Neural cell (in vitro differentiated cells): ENCODE results near the gene ULBP1. TPM values are rescaled to one million over a fixed set of nuclear protein-coding genes. Genes with fewer than 3 reads are reported as not detected.
"Not testable (repeated sequence)": the region's sequence is repeated elsewhere in the genome, so short reads cannot be mapped to it uniquely, and the experiment has no call there.

ENCODE experiments used
- H2AFZ ChIP-seq: fragments of 200-600, 300-800 bp; sonication (generic), shearing (Covaris generic); 2 replicates; pipeline ENCODE4 v1.6.0; 2014; ENCODE audit warnings: low read depth, mild to moderate bottlenecking, antibody characterized with exemption, low read length, moderate library complexity
- H3F3A ChIP-seq: fragments of 200-600 bp; shearing (Covaris generic); 2 replicates; pipeline ENCODE4 v1.6.1; 2016; ENCODE audit warnings: mild to moderate bottlenecking, moderate library complexity, mixed read lengths, antibody characterized with exemption, low read length; ENCODE audit not compliant: insufficient read depth, poor library complexity, severe bottlenecking
- H3K27ac ChIP-seq: fragments of 200-600, 300-800 bp; sonication (generic), shearing (Covaris generic); 2 replicates; pipeline ENCODE4 v1.5.1; 2014; ENCODE audit warnings: mild to moderate bottlenecking, low read length, moderate library complexity
- H3K27me3 ChIP-seq: fragments of 300-800, 200-600 bp; sonication (generic), shearing (Covaris generic); 2 replicates; pipeline ENCODE4 v1.6.0; 2014; ENCODE audit warnings: mild to moderate bottlenecking, low read depth, low read length, moderate library complexity; ENCODE audit not compliant: insufficient read depth
- H3K36me3 ChIP-seq: fragments of 300-800, 200-600 bp; sonication (generic), shearing (Covaris generic); 2 replicates; pipeline ENCODE4 v1.5.1; 2014; ENCODE audit warnings: mild to moderate bottlenecking, antibody characterized with exemption, low read length, moderate library complexity; ENCODE audit not compliant: insufficient read depth
- H3K4me2 ChIP-seq: fragments of 300-800, 200-600 bp; sonication (generic), shearing (Covaris generic); 2 replicates; pipeline ENCODE4 v1.6.0; 2014; ENCODE audit warnings: mild to moderate bottlenecking, low read length
- H3K4me3 ChIP-seq: fragments of 300-800, 200-600 bp; sonication (generic), shearing (Covaris generic); 2 replicates; pipeline ENCODE4 v1.5.1; 2014; ENCODE audit warnings: mild to moderate bottlenecking, low read length, moderate library complexity
- H3K79me2 ChIP-seq: fragments of 200-600 bp; shearing (Covaris generic); replicated peaks from 2 replicates; pipeline ENCODE4 v1.6.0; 2014; ENCODE audit warnings: mild to moderate bottlenecking, low read length, moderate library complexity; ENCODE audit not compliant: insufficient read depth
- H3K9ac ChIP-seq: fragments of 300-800, 200-600 bp; sonication (generic), shearing (Covaris generic); 2 replicates; pipeline ENCODE4 v1.6.1; 2016; ENCODE audit warnings: mild to moderate bottlenecking, low read length, mixed read lengths
- H3K9me2 ChIP-seq: fragments of 200-600 bp; shearing (Covaris generic); 2 replicates; pipeline ENCODE4 v1.6.1; 2016; ENCODE audit warnings: mild to moderate bottlenecking, low read length, mixed read lengths; ENCODE audit not compliant: insufficient read depth
- H3K9me3 ChIP-seq: fragments of 200-600, 300-800 bp; sonication (generic), shearing (Covaris generic); 2 replicates; pipeline ENCODE4 v1.6.1; 2016; ENCODE audit warnings: mild to moderate bottlenecking, mixed run types, low read length, moderate library complexity, mixed read lengths
- H4K20me1 ChIP-seq: fragments of 200-600 bp; shearing (Covaris generic); 2 replicates; pipeline ENCODE4 v1.6.1; 2016; ENCODE audit warnings: mild to moderate bottlenecking, mixed run types; ENCODE audit not compliant: insufficient read depth
- CTCF ChIP-seq: fragments of 450-650 bp; IDR thresholded peaks from 2 replicates; pipeline ENCODE4 v1.5.1; 2014; ENCODE audit warnings: antibody characterized with exemption, mild to moderate bottlenecking, moderate library complexity; ENCODE audit not compliant: poor library complexity, severe bottlenecking
- EP300 ChIP-seq: fragments of 450-650 bp; conservative IDR thresholded peaks from 2 replicates; pipeline ENCODE4 v1.6.1; 2014; ENCODE audit warnings: antibody characterized with exemption, mild to moderate bottlenecking, moderate library complexity; ENCODE audit not compliant: poor library complexity, severe bottlenecking
- EZH2 ChIP-seq: fragments of 200-600, 300-800 bp; shearing (Covaris generic), sonication (generic); IDR thresholded peaks from 2 replicates; pipeline ENCODE4 v1.6.1; 2014; ENCODE audit warnings: antibody characterized with exemption, low read length, borderline replicate concordance, mild to moderate bottlenecking; ENCODE audit not compliant: insufficient read depth, poor library complexity, severe bottlenecking
- MXI1 ChIP-seq: fragments of 450-650 bp; conservative IDR thresholded peaks from 2 replicates; pipeline ENCODE4 v1.6.1; 2014; ENCODE audit warnings: antibody characterized with exemption, mild to moderate bottlenecking; ENCODE audit not compliant: poor library complexity, severe bottlenecking
- POLR2AphosphoS5 ChIP-seq: IDR thresholded peaks from 2 replicates; pipeline ENCODE4 v1.6.1; 2012
- RAD21 ChIP-seq: fragments of 450-650 bp; conservative IDR thresholded peaks from 2 replicates; pipeline ENCODE4 v1.6.1; 2014; ENCODE audit warnings: antibody characterized with exemption, mild to moderate bottlenecking, moderate library complexity
- REST ChIP-seq: IDR thresholded peaks from 2 replicates; pipeline ENCODE4 v1.6.1; 2012; ENCODE audit warnings: borderline replicate concordance
- SMC3 ChIP-seq: fragments of 450-650 bp; conservative IDR thresholded peaks from 2 replicates; pipeline ENCODE4 v1.6.1; 2014; ENCODE audit warnings: antibody characterized with exemption, mild to moderate bottlenecking, moderate library complexity; ENCODE audit not compliant: poor library complexity
- TAF1 ChIP-seq: IDR thresholded peaks from 2 replicates; pipeline ENCODE4 v1.6.1; 2012; ENCODE audit warnings: low read depth
- polyA plus RNA-seq: library from polyadenylated mRNA; depleted of rRNA; stranded (reverse); fragments of >200 nt; gene quantifications from 2 replicates; pipeline ENCODE4 v1.2.3, GENCODE V29; 2014

ULBP1 gene
- polyA plus RNA-seq, 1 donor from 2014 or later: 0.22 TPM

GRCh38 chr6:149969635-149970034 is 5.9 kb downstream of the ULBP1 start:
- Histone ChIP-seq H4K20me1 (no peaks in the 10 kb centered on the region), H3K36me3 (no peaks in the 10 kb centered on the region), H2AFZ (no peak overlapping the region), H3K4me2 (no peak overlapping the region), H3K9ac (no peak overlapping the region), H3F3A (no peaks in the 10 kb centered on the region), H3K9me2 (no peaks in the 10 kb centered on the region), H3K27ac (no peak overlapping the region), H3K27me3 (peaks cover 32% of the 10 kb centered on the region), H3K4me3 (no peak overlapping the region), H3K9me3 (no peaks in the 10 kb centered on the region), H3K79me2 (no peaks in the 10 kb centered on the region)
- TF ChIP-seq SMC3: no peak
- TF ChIP-seq MXI1: no peak
- TF ChIP-seq TAF1: no peak
- TF ChIP-seq REST: no peak
- TF ChIP-seq EZH2: no peak
- TF ChIP-seq CTCF: no peak
- no peak for TF ChIP-seq RAD21
- no peak for TF ChIP-seq POLR2AphosphoS5
- TF ChIP-seq EP300: no peak

- H2AFZ ChIP-seq, H3K36me3 ChIP-seq, H3K4me2 ChIP-seq, H3K9me2 ChIP-seq, H3F3A ChIP-seq, H4K20me1 ChIP-seq, H3K79me2 ChIP-seq, H3K9me3 ChIP-seq, H3K4me3 ChIP-seq, H3K9ac ChIP-seq, H3K27ac ChIP-seq: not testable (repeated sequence)
- peaks cover 46% of the 10 kb centered on the region for H3K27me3 ChIP-seq
These were observed 10.7 kb downstream of the ULBP1 start for GRCh38 chr6:149974394-149974793.

- H3K4me2 ChIP-seq: no peak overlapping the region
- H4K20me1 ChIP-seq: no peaks in the 10 kb centered on the region
- peaks cover 50% of the 10 kb centered on the region for H3K27me3 ChIP-seq
- no peak overlapping the region for H3K4me3 ChIP-seq
- H3K9ac ChIP-seq: no peak overlapping the region
- no peaks in the 10 kb centered on the region for H3F3A ChIP-seq
- no peak overlapping the region for H2AFZ ChIP-seq
- H3K36me3 ChIP-seq: no peaks in the 10 kb centered on the region
- no peaks in the 10 kb centered on the region for H3K9me3 ChIP-seq
- H3K9me2 ChIP-seq: no peaks in the 10 kb centered on the region
- no peaks in the 10 kb centered on the region for H3K79me2 ChIP-seq
- TF ChIP-seq RAD21 (no peak), EZH2 (no peak), POLR2AphosphoS5 (no peak), REST (no peak), SMC3 (no peak), MXI1 (no peak), TAF1 (no peak), EP300 (no peak)
- H3K27ac ChIP-seq: no peak overlapping the region
These were observed 11.1 kb downstream of the ULBP1 start for GRCh38 chr6:149974825-149975224.
